ENCODE measurements around the gene NECAB3.

The NECAB3 gene

DNA sequence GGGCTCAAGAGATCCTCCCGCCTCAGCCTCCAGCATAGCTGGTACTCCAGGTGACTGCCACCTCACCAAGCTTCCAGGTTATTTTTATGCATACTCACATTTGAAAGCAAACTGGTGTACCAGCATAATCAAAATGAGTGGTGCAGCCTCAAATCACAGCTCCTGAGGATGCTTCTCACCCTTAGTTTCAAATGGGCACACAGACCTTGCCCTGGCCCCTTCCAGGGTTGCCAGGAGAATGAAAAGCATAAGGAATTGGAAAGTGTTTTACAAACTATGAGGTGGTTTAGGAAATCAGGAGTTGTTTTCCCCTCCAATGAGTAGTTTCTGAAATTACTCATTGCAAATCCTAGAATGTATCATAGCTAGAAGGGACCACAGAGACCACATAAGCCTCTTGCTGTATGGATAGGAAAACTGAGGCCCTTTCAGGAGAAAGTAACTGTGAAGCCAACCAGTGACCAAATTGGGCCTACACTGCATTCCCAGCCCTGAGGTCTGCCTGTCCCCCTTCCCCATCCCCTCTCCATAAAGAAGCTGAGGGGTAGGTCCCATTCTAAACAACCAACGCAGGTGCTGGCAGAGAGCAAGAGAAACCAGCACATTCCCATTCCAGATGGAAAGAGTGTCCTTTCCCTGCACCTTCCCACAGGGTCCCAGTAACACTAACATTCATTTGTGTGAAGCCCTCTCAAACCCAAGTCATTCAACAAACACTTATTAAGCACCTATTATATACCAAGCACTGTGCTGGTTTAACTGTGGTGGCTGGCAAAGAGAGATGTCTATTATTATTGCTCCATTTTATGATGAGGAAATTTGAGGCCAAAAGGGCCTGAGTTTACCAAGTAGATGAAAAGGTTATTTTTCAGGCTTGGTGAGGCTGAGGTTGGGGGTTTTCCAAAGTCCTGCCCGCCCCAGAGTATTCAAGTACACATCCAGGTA lies 14.0 kb upstream of the NECAB3 start:
- no peaks in the 10 kb centered on the region for H3K27me3 ChIP-seq (ENCODE audit: insufficient read depth, low read depth, severe bottlenecking)
- peaks cover 23% of the 10 kb centered on the region for H3K36me3 ChIP-seq
- H3K27ac ChIP-seq: no peak overlapping the region
- no peaks in the 10 kb centered on the region for H3K9me3 ChIP-seq (ENCODE audit: severe bottlenecking)
- TF ChIP-seq, protein P1, sequence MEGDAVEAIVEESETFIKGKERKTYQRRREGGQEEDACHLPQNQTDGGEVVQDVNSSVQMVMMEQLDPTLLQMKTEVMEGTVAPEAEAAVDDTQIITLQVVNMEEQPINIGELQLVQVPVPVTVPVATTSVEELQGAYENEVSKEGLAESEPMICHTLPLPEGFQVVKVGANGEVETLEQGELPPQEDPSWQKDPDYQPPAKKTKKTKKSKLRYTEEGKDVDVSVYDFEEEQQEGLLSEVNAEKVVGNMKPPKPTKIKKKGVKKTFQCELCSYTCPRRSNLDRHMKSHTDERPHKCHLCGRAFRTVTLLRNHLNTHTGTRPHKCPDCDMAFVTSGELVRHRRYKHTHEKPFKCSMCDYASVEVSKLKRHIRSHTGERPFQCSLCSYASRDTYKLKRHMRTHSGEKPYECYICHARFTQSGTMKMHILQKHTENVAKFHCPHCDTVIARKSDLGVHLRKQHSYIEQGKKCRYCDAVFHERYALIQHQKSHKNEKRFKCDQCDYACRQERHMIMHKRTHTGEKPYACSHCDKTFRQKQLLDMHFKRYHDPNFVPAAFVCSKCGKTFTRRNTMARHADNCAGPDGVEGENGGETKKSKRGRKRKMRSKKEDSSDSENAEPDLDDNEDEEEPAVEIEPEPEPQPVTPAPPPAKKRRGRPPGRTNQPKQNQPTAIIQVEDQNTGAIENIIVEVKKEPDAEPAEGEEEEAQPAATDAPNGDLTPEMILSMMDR (IDR thresholded peaks at IDR 0.05; ENCODE audit: low read depth, low read length): no peak
- no peak overlapping the region for H3K4me3 ChIP-seq (ENCODE audit: low read depth, low read length)
- DNase-seq: no peak

DNA sequence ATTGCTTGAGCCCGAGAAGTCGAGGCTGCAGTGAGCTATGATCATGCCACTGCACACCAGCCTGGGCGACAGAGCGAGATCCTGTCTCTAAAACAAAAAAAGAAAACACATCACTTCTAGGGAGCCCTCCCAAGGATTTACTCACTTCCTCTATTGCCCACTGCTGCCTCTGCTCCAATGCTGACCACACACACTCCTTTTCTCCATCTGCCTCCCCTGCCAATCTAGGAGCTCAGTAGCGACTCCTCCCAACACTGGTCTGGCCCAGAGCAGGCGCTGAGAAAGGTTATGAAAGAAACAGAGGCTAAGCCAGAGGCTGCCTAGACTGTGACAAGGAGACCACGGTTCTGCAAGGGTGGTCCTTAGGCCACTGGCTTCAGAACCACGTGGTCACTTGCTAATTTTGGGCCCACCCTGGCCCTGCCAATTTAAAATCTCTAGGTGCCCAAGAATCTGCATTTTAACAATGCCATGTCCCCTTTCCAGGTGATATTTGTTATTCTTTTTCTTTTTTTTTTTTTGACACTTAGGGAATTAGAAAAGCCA lies 13.2 kb upstream of the NECAB3 start:
- Histone ChIP-seq H3K27ac (no peak overlapping the region), H3K9me3 (ENCODE audit: severe bottlenecking) (no peaks in the 10 kb centered on the region), H3K27me3 (ENCODE audit: insufficient read depth, low read depth, severe bottlenecking) (no peaks in the 10 kb centered on the region), H3K4me3 (ENCODE audit: low read depth, low read length) (no peak overlapping the region), H3K36me3 (peaks cover 32% of the 10 kb centered on the region)
- TF ChIP-seq, protein P1 (IDR thresholded peaks at IDR 0.05; ENCODE audit: low read depth, low read length): no peak
- no peak for DNase-seq

DNA sequence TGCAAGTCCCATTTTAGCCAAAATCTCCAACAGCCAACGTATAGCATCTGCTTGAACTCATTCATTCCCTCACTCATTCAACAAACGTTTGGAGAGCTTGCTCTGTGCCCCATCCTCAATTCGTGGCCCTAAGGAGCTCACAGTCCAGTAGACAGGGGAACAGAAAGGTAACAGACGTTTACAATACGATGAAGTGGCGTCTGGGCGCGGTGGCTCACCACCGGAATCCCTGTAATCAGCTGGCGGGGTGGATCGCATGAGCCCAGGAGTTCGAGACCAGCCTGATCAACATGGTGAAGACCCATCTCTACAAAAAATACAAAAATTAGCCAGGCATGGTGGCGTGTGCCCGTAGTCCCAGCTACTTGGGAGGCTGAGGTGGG lies 12.7 kb upstream of the NECAB3 start:
- no peaks in the 10 kb centered on the region for H3K27me3 ChIP-seq (ENCODE audit: insufficient read depth, low read depth, severe bottlenecking)
- peaks cover 32% of the 10 kb centered on the region for H3K36me3 ChIP-seq
- H3K27ac ChIP-seq: peak overlapping the region; percentile 24; the same call in 1 of the 2 replicates
- TF ChIP-seq, protein P1 (IDR thresholded peaks at IDR 0.05; ENCODE audit: low read depth, low read length): no peak
- peak overlapping the region; percentile 37; the same call in 1 of the 2 replicates for H3K4me3 ChIP-seq (ENCODE audit: low read depth, low read length)
- no peaks in the 10 kb centered on the region for H3K9me3 ChIP-seq (ENCODE audit: severe bottlenecking)
- no peak for DNase-seq

DNA sequence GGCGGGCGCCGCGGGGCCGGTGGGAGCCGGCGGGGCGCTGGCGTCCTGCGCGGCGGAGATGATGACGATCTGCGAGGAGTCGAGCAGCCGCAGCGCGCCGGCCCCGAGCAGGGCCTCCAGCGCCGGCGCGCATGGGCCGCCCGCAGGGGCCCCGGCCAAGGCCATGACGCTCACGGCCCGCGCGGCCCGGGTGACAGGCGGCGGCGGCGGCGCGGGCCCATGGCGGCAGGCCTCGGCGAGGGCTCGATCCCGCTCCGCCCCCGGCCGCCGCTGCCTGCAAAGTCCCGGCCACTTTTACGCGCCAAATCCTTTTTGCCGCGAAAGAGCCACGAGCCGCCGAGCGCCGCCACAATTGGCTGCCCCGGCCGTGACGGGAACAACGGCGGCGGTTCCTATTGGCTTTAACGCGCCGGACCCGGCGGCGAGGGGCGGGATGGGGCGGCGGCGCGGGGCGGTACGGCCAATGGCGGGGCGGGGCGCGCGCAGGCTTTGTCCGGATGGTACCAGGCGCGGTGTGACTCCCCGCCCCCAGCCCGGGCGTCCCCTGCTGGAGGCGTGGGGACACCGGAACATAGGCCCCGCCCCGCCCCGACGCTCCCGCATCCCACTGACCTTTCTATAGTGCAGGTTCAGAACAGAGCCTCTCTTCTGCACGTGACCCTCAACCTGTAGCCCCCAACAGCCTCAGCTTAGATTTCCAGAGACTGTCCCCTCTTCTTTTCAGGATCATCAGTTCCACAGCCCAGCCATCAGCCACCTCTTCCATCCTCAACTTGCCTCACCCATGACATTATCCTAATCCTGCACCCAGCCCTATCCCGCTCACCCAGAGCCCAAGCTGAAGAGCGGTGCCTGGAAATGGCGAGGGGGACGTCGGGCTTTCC lies 12.1 kb upstream of the NECAB3 start, which contains the start of gene E2F1:
Gene E2F1, minus strand, starts transcription at position 286 of the 884 bp plus-strand sequence. Its CDS starts 121 bp downstream, at position 165.
- Histone ChIP-seq H3K36me3 (peaks cover 34% of the 10 kb centered on the region), H3K27me3 (ENCODE audit: insufficient read depth, low read depth, severe bottlenecking) (no peaks in the 10 kb centered on the region), H3K4me3 (ENCODE audit: low read depth, low read length) (peak within 1 kb of the TSS; percentile 72), H3K27ac (peak within 1 kb of the TSS; percentile 92), H3K9me3 (ENCODE audit: severe bottlenecking) (no peaks in the 10 kb centered on the region)
- peak; percentile 96 for DNase-seq
- TF ChIP-seq, protein P1 (IDR thresholded peaks at IDR 0.05; ENCODE audit: low read depth, low read length): 0 out of 2 replicates have a peak, but pooled peaks have one; percentile 28

DNA sequence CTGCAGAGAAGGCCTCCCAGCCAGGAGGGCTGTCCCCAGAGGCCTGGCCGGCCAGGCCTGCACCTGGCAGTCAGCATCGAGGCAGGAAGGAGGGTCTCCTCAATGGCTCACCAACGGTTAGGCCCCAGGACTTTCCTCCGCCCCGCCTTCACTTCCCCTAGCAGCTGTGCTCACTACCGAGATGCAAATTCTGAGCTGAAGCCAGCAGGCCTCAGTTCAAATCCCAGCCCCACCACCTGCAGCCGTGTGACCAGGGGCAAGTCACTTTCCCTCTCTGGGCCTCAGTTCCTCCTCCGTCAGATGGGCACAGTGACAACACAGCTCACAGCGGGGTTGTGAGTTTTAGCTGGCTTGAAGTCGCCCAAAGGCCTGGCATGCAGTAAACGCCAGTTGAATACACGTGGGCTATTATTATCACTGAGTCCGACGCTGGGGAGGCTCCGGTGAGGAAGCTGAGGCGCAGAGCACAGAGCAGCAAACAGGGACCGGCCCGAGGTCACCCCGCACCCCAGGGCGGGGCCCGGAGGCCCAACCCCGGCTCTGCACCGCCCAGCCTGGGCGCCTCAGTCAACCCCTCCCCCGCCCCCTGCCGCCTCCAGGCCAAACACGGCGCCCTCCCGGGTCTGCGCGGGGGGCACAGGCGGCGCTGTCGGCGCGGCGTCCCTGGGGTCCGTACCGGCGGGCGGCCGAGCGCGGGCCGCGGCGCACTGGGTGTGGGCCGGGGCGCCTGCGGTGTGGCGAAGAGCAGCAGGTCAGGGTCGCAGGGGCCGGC lies 11.3 kb upstream of the NECAB3 start:
- peak; percentile 51 for DNase-seq
- H3K36me3 ChIP-seq: peaks cover 43% of the 10 kb centered on the region
- no peaks in the 10 kb centered on the region for H3K27me3 ChIP-seq (ENCODE audit: insufficient read depth, low read depth, severe bottlenecking)
- H3K4me3 ChIP-seq (ENCODE audit: low read depth, low read length): peak overlapping the region; percentile 72
- H3K9me3 ChIP-seq (ENCODE audit: severe bottlenecking): no peaks in the 10 kb centered on the region
- TF ChIP-seq, protein P1 (IDR thresholded peaks at IDR 0.05; ENCODE audit: low read depth, low read length): no peak
- H3K27ac ChIP-seq: peak overlapping the region; percentile 92
